Liver (tissue), 9 donors: ENCODE measurements around the gene IRF2. TPM values are rescaled to one million over a fixed set of nuclear protein-coding genes. Genes with fewer than 3 reads are reported as not detected.

Experiments used
- DNase-seq: peaks from one replicate; pipeline ENCODE4 v3.0.0-alpha.2; 2017; ENCODE audit warnings: low spot score
- H3K27ac ChIP-seq, 2 donors: one replicate each; pipeline ENCODE4 v1.7.0; 2013; ENCODE audit warnings: inconsistent platforms in 2 of 2, low read length in 2 of 2, control low read depth in 1 of 2, low read depth in 1 of 2, mild to moderate bottlenecking in 1 of 2
- H3K27me3 ChIP-seq, 4 donors: one replicate each; pipeline versions ENCODE4 v1.6.1 to v1.7.0; 2013; ENCODE audit warnings: low read length in 3 of 4, inconsistent platforms in 1 of 4, mild to moderate bottlenecking in 1 of 4, moderate library complexity in 1 of 4; ENCODE audit not compliant: control insufficient read depth in 4 of 4, insufficient read depth in 4 of 4
- H3K36me3 ChIP-seq, 4 donors: one replicate each; pipeline versions ENCODE4 v1.6.1 to v1.7.0; 2013; ENCODE audit warnings: low read length in 3 of 4, mild to moderate bottlenecking in 3 of 4, low read depth in 1 of 4, moderate library complexity in 1 of 4; ENCODE audit not compliant: control insufficient read depth in 4 of 4, insufficient read depth in 3 of 4
- H3K4me1 ChIP-seq, 4 donors: one replicate each; pipeline versions ENCODE4 v1.6.1 to v1.7.0; 2013; ENCODE audit warnings: low read length in 3 of 4, mild to moderate bottlenecking in 3 of 4, moderate library complexity in 1 of 4; ENCODE audit not compliant: control insufficient read depth in 4 of 4, insufficient read depth in 4 of 4
- H3K4me3 ChIP-seq, 3 donors: one replicate each; pipeline versions ENCODE4 v1.6.1 to v1.7.0; 2013; ENCODE audit warnings: low read length in 3 of 3, control low read depth in 1 of 3, low read depth in 1 of 3, mild to moderate bottlenecking in 1 of 3
- H3K9ac ChIP-seq, 2 donors: one replicate each; pipeline ENCODE4 v1.7.0; 2013; ENCODE audit warnings: low read length in 2 of 2, mild to moderate bottlenecking in 2 of 2, moderate library complexity in 2 of 2, control low read depth in 1 of 2, low read depth in 1 of 2
- H3K9me3 ChIP-seq, 4 donors: one replicate each; pipeline versions ENCODE4 v1.6.1 to v1.7.0; 2013; ENCODE audit warnings: low read length in 3 of 4; ENCODE audit not compliant: control insufficient read depth in 4 of 4
- EGR1 ChIP-seq, 2 donors: IDR thresholded peaks; 2 replicates each; pipeline ENCODE4 v1.6.1; 2016 to 2018; ENCODE audit warnings: antibody characterized with exemption in 2 of 2, low read depth in 2 of 2
- FOXA1 ChIP-seq: IDR thresholded peaks from 2 replicates; pipeline ENCODE4 v1.6.1; 2016; ENCODE audit warnings: antibody characterized with exemption
- FOXA2 ChIP-seq: IDR thresholded peaks from 2 replicates; pipeline ENCODE4 v1.6.1; 2016; ENCODE audit warnings: antibody characterized with exemption
- GABPA ChIP-seq, 2 donors: IDR thresholded peaks in 1 of 2; conservative IDR thresholded peaks in 1 of 2; 2 replicates each; pipeline ENCODE4 v1.6.1; 2016; ENCODE audit warnings: antibody characterized with exemption in 2 of 2, mild to moderate bottlenecking in 1 of 2, moderate library complexity in 1 of 2
- HNF4A ChIP-seq, 2 donors: conservative IDR thresholded peaks; 2 replicates each; pipeline ENCODE4 v1.6.1; 2016; ENCODE audit warnings: antibody characterized with exemption in 2 of 2, mild to moderate bottlenecking in 2 of 2
- HNF4G ChIP-seq: IDR thresholded peaks from 2 replicates; pipeline ENCODE4 v1.6.1; 2016; ENCODE audit warnings: antibody characterized with exemption
- JUND ChIP-seq, 2 donors: IDR thresholded peaks; 2 replicates each; pipeline ENCODE4 v1.6.1; 2016; ENCODE audit warnings: antibody characterized with exemption in 2 of 2
- NR2F2 ChIP-seq: IDR thresholded peaks from 2 replicates; pipeline ENCODE4 v1.6.1; 2016; ENCODE audit warnings: antibody characterized with exemption
- RAD21 ChIP-seq, 2 donors: IDR thresholded peaks; 2 replicates each; pipeline ENCODE4 v1.6.1; 2016; ENCODE audit warnings: antibody characterized with exemption in 2 of 2, mild to moderate bottlenecking in 2 of 2
- RXRA ChIP-seq, 2 donors: IDR thresholded peaks; 2 replicates each; pipeline ENCODE4 v1.6.1; 2017 to 2018; ENCODE audit warnings: antibody characterized with exemption in 2 of 2, mild to moderate bottlenecking in 1 of 2
- SP1 ChIP-seq: IDR thresholded peaks from 2 replicates; pipeline ENCODE4 v1.6.1; 2018; ENCODE audit warnings: antibody characterized with exemption, mild to moderate bottlenecking
- TAF1 ChIP-seq: conservative IDR thresholded peaks from 2 replicates; pipeline ENCODE4 v1.6.1; 2016; ENCODE audit warnings: antibody characterized with exemption, mild to moderate bottlenecking
- YY1 ChIP-seq: IDR thresholded peaks from 2 replicates; pipeline ENCODE4 v1.6.1; 2016; ENCODE audit warnings: antibody characterized with exemption, mild to moderate bottlenecking
- WGBS: extraction: QIAGEN DNeasy Blood & Tissue Kit; methylation state at CpG from one replicate; pipeline ENCODE4 v1.1.7; 2013; 5-methylcytosine and 5-hydroxymethylcytosine counted together
- polyA plus RNA-seq, 2 donors: library from polyadenylated mRNA; stranded (reverse) in 1 of 2; unstranded in 1 of 2; fragments of 200-250 nt in 1 of 2; fragments of >200 nt in 1 of 2; fragmentation: Nextera tagmentation in 1 of 2; extraction: Ambion mirVana in 1 of 2; gene quantifications; one replicate each; pipeline versions ENCODE4 v1.2.1 to v1.2.3, GENCODE V29; 2013 to 2015
- total RNA-seq, 2 donors: library from RNA; depleted of rRNA; stranded (reverse); fragments of >200 nt; gene quantifications; one replicate each; pipeline ENCODE4 v1.2.3, GENCODE V29; 2014
- TF ChIP-seq, protein P1 (sequence below): IDR thresholded peaks from 2 replicates; pipeline ENCODE4 v1.6.1; 2016; ENCODE audit warnings: antibody characterized with exemption
- TF ChIP-seq, protein P2 (sequence below): IDR thresholded peaks from 2 replicates; pipeline ENCODE4 v1.6.1; 2016; ENCODE audit warnings: antibody characterized with exemption
- TF ChIP-seq, protein P3 (sequence below): IDR thresholded peaks from 2 replicates; pipeline ENCODE4 v1.6.1; 2016; ENCODE audit warnings: antibody characterized with exemption, mild to moderate bottlenecking
- TF ChIP-seq, protein P4 (sequence below): fragments of 150-350 bp; IDR thresholded peaks from 2 replicates; pipeline ENCODE4 v1.5.1; 2017; ENCODE audit warnings: improper control_type of control experiment, low read depth, low read length; ENCODE audit not compliant: missing input control
- TF ChIP-seq, protein P5 (sequence below): IDR thresholded peaks from 2 replicates; pipeline ENCODE4 v1.6.1; 2016; ENCODE audit warnings: antibody characterized with exemption
- donor health status: healthy.
- donor health status: healthy.
- donor health status: healthy.
- donor health status: healthy.
- donor health status: healthy.

Gene IRF2
- total and polyA plus RNA-seq, 4 donors, result 12.9 to 25.5 (median 22.2) TPM

DNA sequence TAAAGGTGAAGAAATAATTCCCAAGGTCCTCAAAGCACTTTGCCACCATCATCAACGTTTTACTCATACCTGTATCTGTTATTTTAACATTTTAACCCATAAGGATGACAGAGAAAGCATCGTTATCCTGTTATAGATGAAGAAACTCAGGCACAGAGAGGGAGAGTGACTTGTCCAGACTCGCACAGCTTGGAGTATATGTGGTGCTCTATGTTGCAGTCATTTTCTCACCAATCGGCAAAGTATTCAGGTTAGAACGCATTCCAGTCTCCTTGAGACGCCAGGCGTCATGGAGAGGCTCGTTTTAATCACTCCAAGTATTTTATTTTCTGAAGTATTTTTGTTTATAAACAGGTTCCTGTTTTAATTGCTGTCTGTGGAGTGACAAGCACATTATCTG is 73.5 kb downstream of the IRF2 start:
- TF ChIP-seq HNF4A (conservative IDR thresholded peaks at IDR 0.05) (peak in 1 of 2 donors; percentile 23), GABPA (IDR thresholded peaks at IDR 0.05 in 1 of 2, conservative IDR thresholded peaks at IDR 0.05 in 1 of 2) (no peak)
- Histone ChIP-seq H3K4me3 (no peak overlapping the region), H3K27me3 (no peaks in the 10 kb centered on the region), H3K4me1 (peaks cover 3 to 9% (median 6%) of the 10 kb centered on the region in 4 donors), H3K36me3 (peaks cover 7 to 43% (median 36%) of the 10 kb centered on the region in 4 donors), H3K27ac (peak overlapping the region; percentile 31 to 66), H3K9ac (no peak overlapping the region), H3K9me3 (no peaks in the 10 kb centered on the region)
- WGBS, result 80% methylated on average over 8 of the region's 8 CpGs
- no peak for DNase-seq

DNA sequence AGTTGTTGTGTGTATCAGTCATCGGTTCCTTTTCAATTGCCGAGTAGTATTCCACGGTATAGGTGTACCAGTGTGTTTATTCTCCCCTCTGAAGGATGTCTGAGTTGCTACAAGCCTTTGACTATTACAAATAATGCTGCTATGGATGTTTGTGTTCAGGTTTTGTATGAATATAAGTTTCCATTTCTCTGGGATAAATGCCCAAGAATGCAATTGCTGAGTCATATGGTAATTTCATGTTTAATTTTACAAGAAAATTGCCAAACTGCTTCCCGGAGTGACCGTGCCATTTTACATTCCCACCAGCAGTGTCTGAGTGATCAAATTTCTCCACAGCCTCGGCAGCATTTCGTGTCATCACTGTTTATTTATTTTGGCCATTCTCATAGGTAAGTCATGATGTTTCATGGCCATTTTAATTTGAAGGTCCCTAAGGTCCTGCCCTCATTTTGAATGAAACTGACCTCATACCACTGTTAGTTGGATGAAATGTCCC is 73.9 kb downstream of the IRF2 start:
- H3K9me3 ChIP-seq, result no peaks in the 10 kb centered on the region
- peaks cover 6 to 38% (median 34%) of the 10 kb centered on the region in 4 donors for H3K36me3 ChIP-seq
- DNase-seq, result no peak
- H3K4me3 ChIP-seq, result no peak overlapping the region
- H3K9ac ChIP-seq, result no peak overlapping the region
- H3K4me1 ChIP-seq, result peaks cover 3 to 9% (median 6%) of the 10 kb centered on the region in 4 donors
- no peaks in the 10 kb centered on the region for H3K27me3 ChIP-seq
- H3K27ac ChIP-seq, result peak overlapping the region; percentile 15 to 66
- TF ChIP-seq GABPA (IDR thresholded peaks at IDR 0.05 in 1 of 2, conservative IDR thresholded peaks at IDR 0.05 in 1 of 2) (no peak), SP1 (peak; percentile 48), EGR1 (IDR thresholded peaks at IDR 0.05; ENCODE audit: low read depth in 2 of 2) (no peak), HNF4A (conservative IDR thresholded peaks at IDR 0.05) (peak; percentile 50 to 61), JUND (IDR thresholded peaks at IDR 0.05) (peak; percentile 60 to 73), RAD21 (IDR thresholded peaks at IDR 0.05) (peak; percentile 57 to 68), FOXA2 (peak; percentile 70), TAF1 (no peak), YY1 (peak; percentile 86), RXRA (IDR thresholded peaks at IDR 0.05) (peak; percentile 52 to 84), FOXA1 (peak; percentile 71), NR2F2 (peak; percentile 19), HNF4G (no peak)
- TF ChIP-seq, protein P1, sequence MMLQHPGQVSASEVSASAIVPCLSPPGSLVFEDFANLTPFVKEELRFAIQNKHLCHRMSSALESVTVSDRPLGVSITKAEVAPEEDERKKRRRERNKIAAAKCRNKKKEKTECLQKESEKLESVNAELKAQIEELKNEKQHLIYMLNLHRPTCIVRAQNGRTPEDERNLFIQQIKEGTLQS, result peak; percentile 29
- TF ChIP-seq, protein P2, sequence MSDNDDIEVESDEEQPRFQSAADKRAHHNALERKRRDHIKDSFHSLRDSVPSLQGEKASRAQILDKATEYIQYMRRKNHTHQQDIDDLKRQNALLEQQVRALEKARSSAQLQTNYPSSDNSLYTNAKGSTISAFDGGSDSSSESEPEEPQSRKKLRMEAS, result peak; percentile 61
- TF ChIP-seq, protein P3, sequence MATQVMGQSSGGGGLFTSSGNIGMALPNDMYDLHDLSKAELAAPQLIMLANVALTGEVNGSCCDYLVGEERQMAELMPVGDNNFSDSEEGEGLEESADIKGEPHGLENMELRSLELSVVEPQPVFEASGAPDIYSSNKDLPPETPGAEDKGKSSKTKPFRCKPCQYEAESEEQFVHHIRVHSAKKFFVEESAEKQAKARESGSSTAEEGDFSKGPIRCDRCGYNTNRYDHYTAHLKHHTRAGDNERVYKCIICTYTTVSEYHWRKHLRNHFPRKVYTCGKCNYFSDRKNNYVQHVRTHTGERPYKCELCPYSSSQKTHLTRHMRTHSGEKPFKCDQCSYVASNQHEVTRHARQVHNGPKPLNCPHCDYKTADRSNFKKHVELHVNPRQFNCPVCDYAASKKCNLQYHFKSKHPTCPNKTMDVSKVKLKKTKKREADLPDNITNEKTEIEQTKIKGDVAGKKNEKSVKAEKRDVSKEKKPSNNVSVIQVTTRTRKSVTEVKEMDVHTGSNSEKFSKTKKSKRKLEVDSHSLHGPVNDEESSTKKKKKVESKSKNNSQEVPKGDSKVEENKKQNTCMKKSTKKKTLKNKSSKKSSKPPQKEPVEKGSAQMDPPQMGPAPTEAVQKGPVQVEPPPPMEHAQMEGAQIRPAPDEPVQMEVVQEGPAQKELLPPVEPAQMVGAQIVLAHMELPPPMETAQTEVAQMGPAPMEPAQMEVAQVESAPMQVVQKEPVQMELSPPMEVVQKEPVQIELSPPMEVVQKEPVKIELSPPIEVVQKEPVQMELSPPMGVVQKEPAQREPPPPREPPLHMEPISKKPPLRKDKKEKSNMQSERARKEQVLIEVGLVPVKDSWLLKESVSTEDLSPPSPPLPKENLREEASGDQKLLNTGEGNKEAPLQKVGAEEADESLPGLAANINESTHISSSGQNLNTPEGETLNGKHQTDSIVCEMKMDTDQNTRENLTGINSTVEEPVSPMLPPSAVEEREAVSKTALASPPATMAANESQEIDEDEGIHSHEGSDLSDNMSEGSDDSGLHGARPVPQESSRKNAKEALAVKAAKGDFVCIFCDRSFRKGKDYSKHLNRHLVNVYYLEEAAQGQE, result peak; percentile 35
- TF ChIP-seq, protein P4, sequence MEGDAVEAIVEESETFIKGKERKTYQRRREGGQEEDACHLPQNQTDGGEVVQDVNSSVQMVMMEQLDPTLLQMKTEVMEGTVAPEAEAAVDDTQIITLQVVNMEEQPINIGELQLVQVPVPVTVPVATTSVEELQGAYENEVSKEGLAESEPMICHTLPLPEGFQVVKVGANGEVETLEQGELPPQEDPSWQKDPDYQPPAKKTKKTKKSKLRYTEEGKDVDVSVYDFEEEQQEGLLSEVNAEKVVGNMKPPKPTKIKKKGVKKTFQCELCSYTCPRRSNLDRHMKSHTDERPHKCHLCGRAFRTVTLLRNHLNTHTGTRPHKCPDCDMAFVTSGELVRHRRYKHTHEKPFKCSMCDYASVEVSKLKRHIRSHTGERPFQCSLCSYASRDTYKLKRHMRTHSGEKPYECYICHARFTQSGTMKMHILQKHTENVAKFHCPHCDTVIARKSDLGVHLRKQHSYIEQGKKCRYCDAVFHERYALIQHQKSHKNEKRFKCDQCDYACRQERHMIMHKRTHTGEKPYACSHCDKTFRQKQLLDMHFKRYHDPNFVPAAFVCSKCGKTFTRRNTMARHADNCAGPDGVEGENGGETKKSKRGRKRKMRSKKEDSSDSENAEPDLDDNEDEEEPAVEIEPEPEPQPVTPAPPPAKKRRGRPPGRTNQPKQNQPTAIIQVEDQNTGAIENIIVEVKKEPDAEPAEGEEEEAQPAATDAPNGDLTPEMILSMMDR, result peak; percentile 33
- TF ChIP-seq, protein P5, sequence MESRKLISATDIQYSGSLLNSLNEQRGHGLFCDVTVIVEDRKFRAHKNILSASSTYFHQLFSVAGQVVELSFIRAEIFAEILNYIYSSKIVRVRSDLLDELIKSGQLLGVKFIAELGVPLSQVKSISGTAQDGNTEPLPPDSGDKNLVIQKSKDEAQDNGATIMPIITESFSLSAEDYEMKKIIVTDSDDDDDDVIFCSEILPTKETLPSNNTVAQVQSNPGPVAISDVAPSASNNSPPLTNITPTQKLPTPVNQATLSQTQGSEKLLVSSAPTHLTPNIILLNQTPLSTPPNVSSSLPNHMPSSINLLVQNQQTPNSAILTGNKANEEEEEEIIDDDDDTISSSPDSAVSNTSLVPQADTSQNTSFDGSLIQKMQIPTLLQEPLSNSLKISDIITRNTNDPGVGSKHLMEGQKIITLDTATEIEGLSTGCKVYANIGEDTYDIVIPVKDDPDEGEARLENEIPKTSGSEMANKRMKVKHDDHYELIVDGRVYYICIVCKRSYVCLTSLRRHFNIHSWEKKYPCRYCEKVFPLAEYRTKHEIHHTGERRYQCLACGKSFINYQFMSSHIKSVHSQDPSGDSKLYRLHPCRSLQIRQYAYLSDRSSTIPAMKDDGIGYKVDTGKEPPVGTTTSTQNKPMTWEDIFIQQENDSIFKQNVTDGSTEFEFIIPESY, result peak; percentile 21
- WGBS, result 49% methylated on average over 7 of the region's 7 CpGs
